H1 (cell line): Measurements from ENCODE around the gene SLC22A23. TPM values are rescaled to one million over a fixed set of nuclear protein-coding genes. Genes with fewer than 3 reads are reported as not detected.

Experiments
- CTCF ChIA-PET: fragments of 300-600 bp; sonication (Branson Sonifier 250); formaldehyde crosslinking; loops from one replicate; lab custom pipeline; 2021; ENCODE audit not compliant: partially characterized antibody; lab: Charles Lee
- POLR2A ChIA-PET: fragments of 300-600 bp; sonication (Branson Sonifier 250); formaldehyde crosslinking; loops from one replicate; lab custom pipeline; 2021; ENCODE audit warnings: inconsistent platforms; ENCODE audit not compliant: partially characterized antibody; lab: Charles Lee
- DNase-seq, 2 experiments: peaks; one replicate each; pipeline versions ENCODE4 v3.0.0 to v3.0.0-alpha.2; 2010 to 2022; ENCODE audit warnings: low spot score in 2 of 2, low read depth in 1 of 2, mixed read lengths in 1 of 2
- FAIRE-seq: peaks from 2 replicates; lab custom pipeline; 2011; peaks lifted over from hg19 to GRCh38; lab: Jason Lieb, UNC
- H2AFZ ChIP-seq: 2 replicates; pipeline ENCODE4 v1.8.1; 2012; ENCODE audit warnings: low read length, inconsistent platforms
- H2AK5ac ChIP-seq: 2 replicates; pipeline ENCODE4 v1.6.1; 2013; ENCODE audit warnings: low read depth, low read length
- H2BK120ac ChIP-seq: replicated peaks from 2 replicates; pipeline ENCODE3; 2013; ENCODE audit warnings: low read depth, low read length, inconsistent platforms
- H2BK12ac ChIP-seq: 2 replicates; pipeline ENCODE4 v1.6.1; 2013; ENCODE audit warnings: low read depth, low read length
- H2BK15ac ChIP-seq: 2 replicates; pipeline ENCODE4 v1.6.1; 2013; ENCODE audit warnings: low read length
- H2BK20ac ChIP-seq: 2 replicates; pipeline ENCODE4 v1.6.1; 2013; ENCODE audit warnings: low read length
- H2BK5ac ChIP-seq: 2 replicates; pipeline ENCODE4 v1.6.1; 2013; ENCODE audit warnings: low read depth, low read length
- H3K14ac ChIP-seq: 2 replicates; pipeline ENCODE4 v1.6.1; 2013; ENCODE audit warnings: inconsistent platforms; ENCODE audit not compliant: insufficient read length
- H3K18ac ChIP-seq: 2 replicates; pipeline ENCODE4 v1.6.1; 2013; ENCODE audit warnings: low read length; ENCODE audit errors: extremely low read depth
- H3K23ac ChIP-seq: 2 replicates; pipeline ENCODE4 v1.6.1; 2013; ENCODE audit warnings: inconsistent platforms; ENCODE audit not compliant: insufficient read length
- H3K23me2 ChIP-seq: 2 replicates; pipeline ENCODE4 v1.6.1; 2013; ENCODE audit warnings: low read depth, low read length
- H3K27ac ChIP-seq: 2 replicates; pipeline ENCODE4 v1.6.1; 2011; ENCODE audit warnings: low read depth, low read length, inconsistent platforms
- H3K27me3 ChIP-seq, 4 experiments: replicated peaks in 1 of 4; 1 replicate in 1 of 4; 2 replicates in 3 of 4; pipeline versions ENCODE4 v1.6.1 to v1.8.1; 2011 to 2013; ENCODE audit warnings: low read length in 3 of 4, mild to moderate bottlenecking in 3 of 4, inconsistent platforms in 2 of 4, mixed read lengths in 2 of 4, moderate library complexity in 1 of 4; ENCODE audit not compliant: control insufficient read depth in 3 of 4, insufficient read depth in 3 of 4; ENCODE audit errors: extremely low read depth in 1 of 4
- H3K36me3 ChIP-seq, 4 experiments: 2 replicates each; pipeline versions ENCODE4 v1.6.1 to v1.8.1; 2011 to 2013; ENCODE audit warnings: mild to moderate bottlenecking in 4 of 4, low read length in 3 of 4, moderate library complexity in 2 of 4, control low read depth in 1 of 4, inconsistent platforms in 1 of 4; ENCODE audit not compliant: insufficient read depth in 4 of 4, control insufficient read depth in 2 of 4
- H3K4ac ChIP-seq: replicated peaks from 2 replicates; pipeline ENCODE3; 2013; ENCODE audit warnings: low read length, low read depth, mixed read lengths, inconsistent platforms; ENCODE audit not compliant: insufficient read length
- H3K4me1 ChIP-seq, 4 experiments: replicated peaks in 1 of 4; 1 replicate in 1 of 4; 2 replicates in 3 of 4; pipeline versions ENCODE4 v1.6.1 to v1.8.1; 2011 to 2013; ENCODE audit warnings: low read length in 3 of 4, inconsistent platforms in 2 of 4, mixed read lengths in 1 of 4; ENCODE audit not compliant: insufficient read depth in 4 of 4, control insufficient read depth in 3 of 4
- H3K4me2 ChIP-seq, 2 experiments: 2 replicates each; pipeline versions ENCODE4 v1.6.1 to v1.8.1; 2011 to 2013; ENCODE audit warnings: low read depth in 2 of 2, low read length in 2 of 2, control low read depth in 1 of 2, inconsistent platforms in 1 of 2, mild to moderate bottlenecking in 1 of 2; ENCODE audit not compliant: insufficient read depth in 1 of 2
- H3K4me3 ChIP-seq, 4 experiments: fragments of 200-600, 300-600 bp in 1 of 4; sonication (generic), shearing (Covaris generic), sonication (Bioruptor Twin) in 1 of 4; 2 replicates each; pipeline versions ENCODE4 v1.5.1 to v1.8.1; 2011 to 2016; ENCODE audit warnings: low read length in 4 of 4, low read depth in 3 of 4, control low read depth in 2 of 4, inconsistent platforms in 2 of 4, mild to moderate bottlenecking in 2 of 4, mixed read lengths in 1 of 4, moderate library complexity in 1 of 4; ENCODE audit not compliant: insufficient read depth in 2 of 4; ENCODE audit errors: extremely low read depth in 1 of 4
- H3K56ac ChIP-seq: replicated peaks from 2 replicates; pipeline ENCODE3; 2013; ENCODE audit warnings: low read depth, mild to moderate bottlenecking, mixed read lengths, low read length, inconsistent platforms; ENCODE audit not compliant: insufficient read length
- H3K79me1 ChIP-seq: 2 replicates; pipeline ENCODE4 v1.6.1; 2013; ENCODE audit warnings: low read depth, low read length, control low read depth
- H3K79me2 ChIP-seq, 2 experiments: 2 replicates each; pipeline versions ENCODE4 v1.6.1 to v1.8.1; 2012 to 2013; ENCODE audit warnings: low read length in 2 of 2, mild to moderate bottlenecking in 2 of 2, inconsistent platforms in 1 of 2; ENCODE audit not compliant: insufficient read depth in 2 of 2, control insufficient read depth in 1 of 2
- H3K9ac ChIP-seq, 4 experiments: replicated peaks in 1 of 4; 1 replicate in 1 of 4; 2 replicates in 3 of 4; pipeline versions ENCODE4 v1.6.1 to v1.8.1; 2011 to 2013; ENCODE audit warnings: low read depth in 3 of 4, low read length in 3 of 4, control low read depth in 2 of 4, mild to moderate bottlenecking in 2 of 4, moderate library complexity in 2 of 4, inconsistent platforms in 1 of 4; ENCODE audit errors: extremely low read depth in 1 of 4
- H3K9me3 ChIP-seq, 2 experiments: 2 replicates each; pipeline versions ENCODE4 v1.6.1 to v1.8.1; 2012 to 2013; ENCODE audit warnings: mild to moderate bottlenecking in 2 of 2, moderate library complexity in 2 of 2, control low read depth in 1 of 2, inconsistent platforms in 1 of 2, low read depth in 1 of 2, low read length in 1 of 2, mixed read lengths in 1 of 2; ENCODE audit not compliant: insufficient read depth in 2 of 2
- H4K20me1 ChIP-seq, 2 experiments: replicated peaks in 1 of 2; 2 replicates each; pipeline versions ENCODE3 to v1.8.1; 2011 to 2013; ENCODE audit warnings: inconsistent platforms in 2 of 2, low read length in 2 of 2, mild to moderate bottlenecking in 1 of 2; ENCODE audit not compliant: insufficient read depth in 2 of 2, control insufficient read depth in 1 of 2
- H4K5ac ChIP-seq: 2 replicates; pipeline ENCODE4 v1.6.1; 2013; ENCODE audit warnings: low read length, low read depth, mixed read lengths, inconsistent platforms; ENCODE audit not compliant: insufficient read length
- H4K8ac ChIP-seq: 2 replicates; pipeline ENCODE4 v1.8.0; 2013; ENCODE audit warnings: mild to moderate bottlenecking, moderate library complexity, low read length, inconsistent platforms; ENCODE audit not compliant: insufficient read depth; ENCODE audit errors: extremely low read depth
- H4K91ac ChIP-seq: replicated peaks from 2 replicates; pipeline ENCODE3; 2013; ENCODE audit warnings: low read length, mixed read lengths, inconsistent platforms; ENCODE audit not compliant: insufficient read length
- BACH1 ChIP-seq: IDR thresholded peaks from 2 replicates; pipeline ENCODE4 v1.6.1; 2012; ENCODE audit warnings: low read length, improper control_type of control experiment
- CBX5 ChIP-seq: fragments of 300-800, 300-1000 bp; sonication (generic); IDR thresholded peaks from 2 replicates; pipeline ENCODE4 v1.7.1; 2016; ENCODE audit warnings: antibody characterized with exemption, low read length, low read depth
- CEBPB ChIP-seq: IDR thresholded peaks from 2 replicates; pipeline ENCODE4 v1.6.1; 2012; ENCODE audit warnings: low read depth, low read length
- CHD1 ChIP-seq: IDR thresholded peaks from 2 replicates; pipeline ENCODE4 v1.6.1; 2012; ENCODE audit warnings: low read depth, low read length, improper control_type of control experiment
- HDAC6 ChIP-seq: IDR thresholded peaks from one replicate; pipeline ENCODE4 v1.7.1; 2012; ENCODE audit warnings: low read depth, mild to moderate bottlenecking, inconsistent platforms, low read length, moderate library complexity
- RFX5 ChIP-seq: IDR thresholded peaks from 2 replicates; pipeline ENCODE4 v1.6.1; 2011; ENCODE audit warnings: low read depth, low read length, improper control_type of control experiment, borderline replicate concordance
- SIN3A ChIP-seq, 2 experiments: IDR thresholded peaks in 1 of 2; conservative IDR thresholded peaks in 1 of 2; 2 replicates each; pipeline ENCODE4 v1.6.1; 2011 to 2012; ENCODE audit warnings: low read length in 2 of 2, improper control_type of control experiment in 1 of 2, low read depth in 1 of 2, mild to moderate bottlenecking in 1 of 2
- SP2 ChIP-seq: IDR thresholded peaks from 2 replicates; pipeline ENCODE4 v1.6.1; 2012; ENCODE audit warnings: mild to moderate bottlenecking, low read length, inconsistent platforms
- SRF ChIP-seq: IDR thresholded peaks from 2 replicates; pipeline ENCODE4 v1.6.1; 2011; ENCODE audit warnings: mild to moderate bottlenecking, low read depth, low read length, moderate library complexity
- TBP ChIP-seq: IDR thresholded peaks from 2 replicates; pipeline ENCODE4 v1.6.1; 2011; ENCODE audit warnings: low read depth, low read length, improper control_type of control experiment
- WGBS, 2 experiments: shearing (Covaris generic) in 1 of 2; methylation state at CpG; one replicate each; pipeline versions ENCODE4 v1.1.6 to v1.1.7; 2013 to 2015; ENCODE audit warnings: low lambda C conversion rate in 2 of 2, mixed read lengths in 2 of 2, inconsistent platforms in 1 of 2, low coverage in 1 of 2, missing lambda C conversion rate in 1 of 2; ENCODE audit not compliant: insufficient replicate concordance in 2 of 2, insufficient coverage in 1 of 2, insufficient read length in 1 of 2; ENCODE audit errors: extremely low coverage in 1 of 2, missing lambda C conversion rate in 1 of 2; 5-methylcytosine and 5-hydroxymethylcytosine counted together
- polyA plus RNA-seq, 7 experiments: library from polyadenylated mRNA; depleted of rRNA in 3 of 7; stranded (reverse) in 5 of 7; unstranded in 2 of 7; fragments of >200 nt in 5 of 7; fragments of 200-250 nt in 2 of 7; gene quantifications; 1 replicate in 5 of 7; 2 replicates in 1 of 7; 4 replicates in 1 of 7; pipeline versions ENCODE4 v1.2.1 to v1.2.3, GENCODE V29; 2011 to 2013; ENCODE audit warnings: missing spikeins in 2 of 7, mixed read lengths in 2 of 7
- total RNA-seq: library from RNA; stranded (reverse); fragmentation: NEBNext Ultra II Directional; extraction: Animal tissue kit (Norgen Biotek cat#: 25700); gene quantifications from 2 replicates; pipeline ENCODE4 v1.2.1, GENCODE V29; 2021

The SLC22A23 gene
- total and polyA plus RNA-seq, 2 of the 8 experiments (the other 6 are each of a cell fraction or from before 2014, with no cell fraction given): 9.9 to 38.4 TPM

GRCh38 chr6:3250231-3250675 lies 206.6 kb downstream of the SLC22A23 start:
- H3K56ac ChIP-seq: no peak overlapping the region
- no peak overlapping the region for H3K27ac ChIP-seq
- ChIA-PET CTCF (interaction anchor here (0.7 to 12.9 kb wide), 18 partner anchors 9 to 481 kb away, joined by 3 to 263 read pairs (median 4); partner anchors contain the start of genes PSMG4 and TUBB2B), POLR2A (interaction anchor here (1.2 to 10.7 kb wide), 4 partner anchors 9 to 38 kb away, joined by 3 to 122 read pairs (median 8); partner anchors contain the start of genes PSMG4 and TUBB2B)
- no peak overlapping the region for H4K8ac ChIP-seq
- H3K9me3 ChIP-seq: peaks cover 0 to 8% of the 10 kb centered on the region in 2 experiments; a peak in 1 of 4 replicates
- no peak overlapping the region for H2BK120ac ChIP-seq
- H4K91ac ChIP-seq: no peak overlapping the region
- no peak overlapping the region for H3K4me2 ChIP-seq
- H3K36me3 ChIP-seq: no peaks in the 10 kb centered on the region
- 90% methylated on average over 9 of the region's 9 CpGs; no CpG with 5 or more reads in 1 of the 2 experiments for WGBS, 2 experiments
- TF ChIP-seq CHD1 (no peak), SP2 (no peak), SRF (no peak), TBP (no peak), BACH1 (no peak), CEBPB (no peak), CBX5 (no peak), RFX5 (no peak), SIN3A (conservative IDR thresholded peaks at IDR 0.05 in 1 of 2, IDR thresholded peaks at IDR 0.05 in 1 of 2; ENCODE audit: low read depth in 1 of 2, low read length in 2 of 2) (no peak), HDAC6 (no peak)
- no peak for DNase-seq
- no peaks in the 10 kb centered on the region for H3K23me2 ChIP-seq
- no peak overlapping the region for H2AFZ ChIP-seq
- no peak overlapping the region for H3K9ac ChIP-seq
- no peak overlapping the region for H2BK5ac ChIP-seq
- H2BK12ac ChIP-seq: peak overlapping the region; percentile 63; the same call in 1 of the 2 replicates
- no peak overlapping the region for H2AK5ac ChIP-seq
- H3K4me3 ChIP-seq: no peak overlapping the region
- no peak overlapping the region for H3K18ac ChIP-seq
- H2BK20ac ChIP-seq: 0 out of 2 replicates have a peak overlapping the region, but pooled peaks have one; percentile 11
- peaks cover 0 to 3% (median 1%) of the 10 kb centered on the region in 4 experiments; a peak in 2 of 7 replicates for H3K27me3 ChIP-seq
- H3K23ac ChIP-seq: no peak overlapping the region
- no peak overlapping the region for H3K14ac ChIP-seq
- no peak overlapping the region for H4K5ac ChIP-seq
- peaks cover 3 to 9% (median 7%) of the 10 kb centered on the region in 4 experiments; a peak in 6 of 7 replicates for H3K4me1 ChIP-seq
- no peaks in the 10 kb centered on the region for H3K79me2 ChIP-seq
- no peaks in the 10 kb centered on the region for H3K79me1 ChIP-seq
- no peak overlapping the region for H3K4ac ChIP-seq
- H4K20me1 ChIP-seq: no peaks in the 10 kb centered on the region
- peak overlapping the region; percentile 77; the same call in 1 of the 2 replicates for H2BK15ac ChIP-seq
- no peak for FAIRE-seq
